ENCODE measurements around the gene HOXD12.

GRCh38 chr2:176124110-176124946, 24.7 kb downstream of the HOXD12 start:
- TF ChIP-seq POLR2AphosphoS5 (IDR thresholded peaks at IDR 0.05; ENCODE audit: low read depth, low read length) (no peak), POLR2A (IDR thresholded peaks at IDR 0.05; ENCODE audit: low read depth, low read length) (no peak)
